HG03060 (cell line): ENCODE data around the gene ENTPD8.

Source experiments
- ATAC-seq: cut with Tn5 transposase; IDR thresholded peaks from one replicate; pipeline ENCODE4 v1.9.1; 2021; ENCODE audit warnings: low read depth, moderate number of reproducible peaks; ENCODE audit not compliant: unreplicated experiment

ENTPD8 gene

GRCh38 chr9:137449081-137449844, 8.1 kb upstream of the ENTPD8 start:
- no peak for ATAC-seq

- no peak for ATAC-seq
Measured at GRCh38 chr9:137448602-137448962, 7.4 kb upstream of the ENTPD8 start.

GRCh38 chr9:137447722-137448601, 6.8 kb upstream of the ENTPD8 start:
- ATAC-seq: no peak

- ATAC-seq: no peak
Measured at GRCh38 chr9:137446851-137447471, 5.8 kb upstream of the ENTPD8 start.

- no peak for ATAC-seq
Measured at GRCh38 chr9:137445930-137446431, 4.8 kb upstream of the ENTPD8 start.

GRCh38 chr9:137445275-137445807, 4.2 kb upstream of the ENTPD8 start:
- no peak for ATAC-seq

- ATAC-seq: no peak
Measured at GRCh38 chr9:137444106-137444790, 3.1 kb upstream of the ENTPD8 start.

- no peak for ATAC-seq
Measured at GRCh38 chr9:137441935-137442321, 771 bp upstream of the ENTPD8 start.

GRCh38 chr9:137439158-137439714, 1.9 kb downstream of the ENTPD8 start:
- ATAC-seq: no peak

- no peak for ATAC-seq
Measured at GRCh38 chr9:137438591-137439157, 2.5 kb downstream of the ENTPD8 start.

- ATAC-seq: no peak
Measured at GRCh38 chr9:137437691-137438590, 3.2 kb downstream of the ENTPD8 start.

- ATAC-seq: no peak
Measured at GRCh38 chr9:137436761-137437600, 4.2 kb downstream of the ENTPD8 start.

- no peak for ATAC-seq
Measured at GRCh38 chr9:137435980-137436760, 5.0 kb downstream of the ENTPD8 start.

GRCh38 chr9:137435381-137435891, 5.7 kb downstream of the ENTPD8 start:
- ATAC-seq: no peak

GRCh38 chr9:137434498-137435380, 6.4 kb downstream of the ENTPD8 start:
- no peak for ATAC-seq

GRCh38 chr9:137433916-137434431, 7.2 kb downstream of the ENTPD8 start:
- ATAC-seq: no peak
